ENCODE measurements around the gene AGPAT4.

AGPAT4 gene

DNA sequence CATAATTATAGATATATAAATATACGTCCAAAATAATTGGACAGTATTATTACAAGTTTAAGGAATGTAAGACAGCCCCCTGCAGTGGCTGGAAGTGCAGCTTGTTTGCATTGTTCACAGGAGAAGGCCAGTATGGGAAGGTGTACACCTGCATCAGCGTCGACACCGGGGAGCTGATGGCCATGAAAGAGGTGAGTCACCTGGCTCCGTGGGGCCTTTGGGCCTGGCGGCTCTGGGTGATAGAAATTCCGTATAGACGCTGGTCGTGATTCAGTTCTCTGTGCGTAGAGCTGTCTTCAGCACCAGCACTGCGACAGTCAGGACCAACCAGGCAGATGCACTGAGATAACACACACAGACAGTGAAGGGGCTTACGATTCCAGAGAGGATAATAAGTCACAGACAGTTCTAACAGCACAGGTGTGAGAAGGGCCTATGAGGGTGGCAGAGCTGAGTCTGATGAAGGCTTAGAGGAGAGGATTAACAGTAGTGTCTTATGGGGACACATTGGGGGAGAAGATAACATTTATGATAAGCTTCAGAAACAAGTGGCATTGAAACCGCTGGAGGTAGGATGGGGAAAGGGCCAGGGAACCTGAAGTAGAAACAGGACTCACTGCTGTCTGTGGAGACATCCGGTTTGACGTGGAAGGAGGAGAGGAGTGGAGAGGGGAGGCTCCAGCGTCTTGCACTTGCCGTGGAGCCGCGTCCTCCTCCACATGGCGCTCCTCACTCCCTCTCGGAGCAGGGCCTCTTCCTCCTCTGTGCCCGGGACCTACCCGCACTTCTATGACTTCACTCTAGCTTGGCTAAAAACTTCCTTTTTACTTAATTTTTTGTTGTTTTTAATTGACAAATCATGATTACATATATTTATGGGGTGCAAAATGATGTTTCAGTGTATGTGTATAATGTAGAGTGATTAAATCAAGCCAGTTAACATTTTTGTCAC, 165.8 kb downstream of the AGPAT4 start:
- DNase-seq: no peak

DNA sequence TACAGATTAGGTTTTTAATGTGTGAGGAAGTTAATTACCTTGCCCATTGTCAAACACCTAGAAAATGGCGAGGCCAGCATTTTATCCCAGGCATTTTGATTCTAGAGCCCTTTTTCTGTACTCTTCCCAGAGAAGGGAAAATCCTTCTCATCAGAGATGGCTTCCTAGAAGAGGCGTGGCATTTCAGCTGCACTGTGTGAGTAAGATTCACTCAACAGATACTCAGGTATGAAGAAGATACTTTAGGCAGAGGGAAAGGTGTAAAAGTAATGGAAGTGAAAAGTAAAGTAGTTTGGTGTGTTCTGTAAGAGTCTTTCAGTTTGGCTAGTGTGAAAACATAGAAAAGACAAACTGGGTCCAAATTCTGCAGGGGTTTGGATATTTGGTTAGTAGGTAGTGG, 168.5 kb downstream of the AGPAT4 start:
- DNase-seq: no peak

DNA sequence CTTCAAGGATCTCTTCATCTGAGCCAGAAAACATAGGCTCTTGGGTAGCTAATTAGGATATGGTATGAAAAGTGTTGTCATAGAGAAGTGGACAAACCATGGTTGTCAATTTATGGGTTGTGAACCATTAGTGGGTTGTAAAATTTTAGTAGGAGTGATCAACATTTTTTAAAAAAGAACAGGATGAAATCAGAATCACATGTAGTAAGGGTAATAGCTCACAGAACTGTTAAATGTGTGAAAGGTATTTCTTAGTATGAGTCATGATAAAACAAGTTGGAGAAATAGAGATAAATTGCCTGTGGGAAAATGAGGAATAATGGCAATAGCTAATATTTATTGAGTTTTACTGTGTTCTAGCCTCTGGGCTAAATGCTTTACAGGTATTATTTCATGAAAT, 168.9 kb downstream of the AGPAT4 start:
- DNase-seq: no peak

DNA sequence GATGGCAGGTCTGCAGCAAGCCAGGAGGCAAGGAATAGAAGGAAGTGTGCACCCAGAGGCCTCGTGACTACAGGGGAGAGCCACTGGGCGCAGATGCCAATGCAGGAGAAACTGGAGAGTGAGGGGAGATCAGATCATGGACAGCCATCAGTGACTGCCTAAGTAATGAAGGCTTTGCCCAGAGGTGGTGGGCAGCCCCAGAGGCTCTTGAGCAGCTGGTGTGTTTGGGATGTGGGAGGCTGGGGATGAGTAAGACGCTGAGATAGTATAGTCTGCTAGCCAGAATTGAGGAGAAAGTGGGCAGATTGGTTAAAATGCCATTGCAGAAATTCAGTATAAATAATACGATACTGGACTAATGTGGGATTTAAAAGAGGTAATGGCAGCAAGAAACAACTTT, 170.4 kb downstream of the AGPAT4 start:
- DNase-seq: no peak

DNA sequence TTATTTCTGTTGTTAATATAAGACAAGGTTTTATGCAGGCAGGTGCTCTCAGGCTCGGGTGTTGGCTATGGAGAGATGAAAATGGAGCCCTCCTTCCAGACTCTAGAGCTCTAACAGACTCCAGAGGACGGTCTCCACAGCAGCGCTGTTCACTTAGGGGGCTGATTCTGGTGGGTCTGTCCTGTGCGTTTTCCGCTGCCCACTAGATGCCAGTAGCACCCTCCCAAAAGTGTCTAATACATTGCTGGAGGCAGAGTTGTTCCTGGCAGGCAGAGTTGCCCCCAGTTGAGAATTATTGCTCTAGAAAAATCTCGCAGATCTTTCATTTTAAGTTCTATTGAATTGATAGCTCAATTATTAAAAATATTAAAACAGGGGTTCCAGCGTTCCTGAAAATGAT, 172.3 kb downstream of the AGPAT4 start:
- no peak for DNase-seq

DNA sequence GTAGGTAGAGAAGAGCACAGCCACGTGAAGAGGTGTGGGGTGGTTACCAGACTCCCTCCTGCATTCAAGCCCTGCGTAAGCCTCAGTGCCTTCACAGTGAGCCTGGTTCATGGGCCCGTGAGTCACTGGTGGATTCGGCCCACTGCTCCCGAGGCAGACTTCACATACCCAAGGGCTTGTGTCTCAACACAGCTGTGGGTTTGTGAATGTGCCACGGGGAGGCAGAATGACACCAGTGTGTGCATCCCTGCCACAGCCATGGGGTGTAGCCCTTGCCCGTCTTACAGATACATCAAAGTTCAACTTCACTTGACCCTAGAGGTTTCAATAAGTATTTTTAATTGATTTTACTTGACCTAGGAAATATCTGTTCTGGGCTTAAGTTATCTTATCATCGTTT, 173.8 kb downstream of the AGPAT4 start:
- no peak for DNase-seq

DNA sequence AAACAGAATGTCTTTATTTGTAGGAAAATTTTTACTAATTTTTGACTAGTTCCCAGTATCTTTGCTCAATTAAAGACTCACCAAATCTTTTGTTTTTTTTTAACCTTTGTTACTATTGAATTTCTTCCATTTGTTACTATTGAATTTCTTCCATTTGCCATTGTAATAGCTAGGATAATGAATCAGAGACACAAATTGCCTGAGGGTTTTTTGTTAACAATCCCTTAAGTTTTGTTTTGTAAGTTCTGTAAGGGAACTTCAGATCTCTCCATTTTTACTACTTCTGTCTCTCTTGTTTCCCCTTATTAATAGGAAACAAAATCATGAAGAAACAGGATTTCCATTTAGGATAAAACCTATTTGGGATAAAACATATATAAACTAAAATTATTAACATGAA, 177.9 kb downstream of the AGPAT4 start:
- DNase-seq: no peak

DNA sequence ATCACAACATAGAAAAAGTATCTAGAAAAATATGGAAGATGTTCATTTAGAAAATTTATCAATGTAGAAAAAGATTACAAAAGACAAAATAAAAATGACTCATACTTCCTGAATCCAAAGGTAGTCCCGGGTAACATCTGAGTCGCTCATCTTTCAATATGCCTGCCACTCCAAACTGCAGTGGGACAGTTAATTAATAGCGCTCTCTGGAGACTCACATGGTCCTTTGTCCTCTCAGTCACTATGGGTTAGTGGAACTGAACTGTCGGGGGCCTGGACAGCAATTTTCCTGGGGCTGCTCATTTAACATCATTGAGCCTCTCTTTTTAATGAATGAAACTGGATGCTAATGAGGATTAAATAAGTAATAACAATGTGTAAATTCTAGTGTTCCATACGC, 178.9 kb downstream of the AGPAT4 start:
- no peak for DNase-seq

DNA sequence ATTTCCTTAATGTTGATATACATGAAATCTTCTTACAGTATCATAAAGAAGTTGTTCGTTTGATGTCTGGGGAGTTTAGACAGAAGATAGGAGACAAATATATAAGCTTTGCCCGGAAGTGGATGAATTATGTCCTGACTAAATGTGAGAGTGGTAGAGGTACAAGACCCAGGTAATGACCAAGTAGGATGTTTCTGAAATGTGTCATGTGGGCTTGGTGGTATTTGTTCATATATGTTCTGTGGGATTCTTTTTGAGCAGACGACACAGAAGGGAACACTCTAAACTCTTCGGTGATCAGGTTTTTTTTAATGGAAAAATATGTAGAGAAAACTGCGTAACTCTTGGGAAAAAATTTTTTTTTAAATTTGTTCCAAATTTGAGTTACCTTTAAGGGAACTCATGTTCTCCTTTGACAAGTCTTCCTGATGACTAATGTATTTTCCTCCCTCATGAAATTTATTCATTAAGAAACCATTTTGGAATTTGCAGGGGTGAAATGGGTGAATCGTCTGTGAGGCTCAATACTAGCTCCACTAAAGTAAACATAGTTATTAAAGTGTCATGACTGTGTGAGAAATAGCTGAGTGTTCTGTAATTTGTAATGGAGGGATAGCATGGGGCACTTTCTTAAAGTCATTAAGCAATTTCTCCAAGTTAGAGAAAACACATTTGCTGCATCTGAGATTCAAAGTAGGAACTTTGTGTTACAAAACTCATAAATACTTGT, 181.7 kb downstream of the AGPAT4 start:
- DNase-seq: no peak

DNA sequence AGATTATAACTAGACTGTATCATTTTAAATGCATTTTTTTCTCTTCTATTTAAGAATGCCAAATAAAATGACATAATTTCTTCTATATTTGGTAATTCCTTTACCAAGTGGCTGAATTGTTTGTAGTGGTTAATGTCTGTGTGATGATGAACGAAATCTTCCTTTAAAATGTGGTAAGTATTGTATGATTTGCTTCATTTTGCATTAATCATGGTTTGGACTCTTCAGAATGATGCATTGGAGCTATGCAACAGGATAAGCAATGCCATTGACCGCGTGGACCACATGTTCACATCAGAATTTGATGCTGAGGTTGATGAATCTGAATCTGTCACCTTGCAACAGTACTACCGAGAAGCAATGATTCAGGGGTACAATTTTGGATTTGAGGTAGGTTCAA, 182.7 kb downstream of the AGPAT4 start:
- no peak for DNase-seq

DNA sequence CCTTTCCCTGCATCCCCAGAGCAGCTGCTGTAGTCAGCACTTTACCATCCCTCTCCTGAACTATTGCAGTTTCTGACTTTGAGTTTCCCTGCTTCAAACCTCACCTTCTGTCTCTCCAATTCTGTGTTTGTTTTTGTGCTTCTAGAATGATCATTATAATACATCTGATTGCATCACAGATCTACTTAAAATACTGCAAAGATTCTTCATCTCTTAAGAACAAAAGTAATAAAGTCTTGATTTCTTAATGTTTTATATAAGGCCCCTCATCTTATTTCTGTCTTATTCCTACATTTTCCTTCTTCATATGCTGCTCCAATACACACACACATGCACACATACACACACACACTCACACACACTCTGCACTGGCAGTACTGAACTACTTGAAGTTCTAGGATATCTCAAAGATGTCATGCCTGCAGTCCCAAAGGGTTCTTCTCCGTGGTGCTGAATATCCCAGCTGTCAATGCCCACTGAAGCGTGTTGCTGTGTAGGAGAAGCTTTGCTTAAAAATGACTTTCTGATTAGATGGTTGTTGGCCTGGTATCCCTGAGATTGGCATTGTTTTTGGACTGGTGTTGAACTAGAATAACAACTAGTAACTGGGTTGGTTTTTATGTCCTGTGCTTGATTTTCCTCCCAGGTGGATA, 185.1 kb downstream of the AGPAT4 start:
- DNase-seq: no peak

DNA sequence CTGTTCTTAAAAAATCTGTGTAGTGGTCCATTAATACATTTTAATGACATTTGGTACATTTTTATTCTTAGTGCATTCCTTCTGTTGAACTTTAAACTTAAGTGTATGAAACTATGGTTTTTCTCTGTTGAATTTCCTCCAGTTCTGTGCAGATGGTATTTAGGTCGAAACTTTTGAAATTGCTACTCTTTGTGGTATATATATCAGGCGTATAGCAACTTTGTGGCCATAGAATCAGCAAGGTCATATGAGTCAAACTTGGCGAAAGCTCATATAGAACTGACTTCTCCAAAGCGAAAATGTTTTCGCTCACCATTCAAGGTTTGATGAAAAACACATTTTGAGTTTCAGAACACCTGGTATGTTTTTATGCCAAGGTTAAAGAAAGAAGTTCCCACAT, 188.6 kb downstream of the AGPAT4 start:
- DNase-seq: no peak

DNA sequence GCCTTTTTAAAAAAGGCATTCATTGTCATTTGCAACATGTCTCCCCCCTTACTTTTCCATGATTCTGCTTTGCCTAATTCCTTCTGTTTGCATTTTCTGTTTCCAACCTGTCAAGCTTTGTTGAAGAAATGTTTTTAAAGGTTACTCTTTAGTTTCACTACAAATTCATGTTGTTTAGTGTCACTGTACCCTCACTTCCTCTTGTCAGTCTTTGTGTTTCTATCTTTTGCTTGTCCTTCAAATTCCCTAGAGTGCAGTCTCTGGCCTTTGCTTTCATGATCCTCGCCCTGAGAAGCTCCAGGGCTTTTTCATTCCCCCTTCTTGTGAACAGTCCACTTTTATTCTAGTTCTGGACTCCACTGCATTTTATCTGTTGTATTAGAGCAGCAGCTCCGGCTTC, 191.6 kb downstream of the AGPAT4 start:
- DNase-seq: no peak

DNA sequence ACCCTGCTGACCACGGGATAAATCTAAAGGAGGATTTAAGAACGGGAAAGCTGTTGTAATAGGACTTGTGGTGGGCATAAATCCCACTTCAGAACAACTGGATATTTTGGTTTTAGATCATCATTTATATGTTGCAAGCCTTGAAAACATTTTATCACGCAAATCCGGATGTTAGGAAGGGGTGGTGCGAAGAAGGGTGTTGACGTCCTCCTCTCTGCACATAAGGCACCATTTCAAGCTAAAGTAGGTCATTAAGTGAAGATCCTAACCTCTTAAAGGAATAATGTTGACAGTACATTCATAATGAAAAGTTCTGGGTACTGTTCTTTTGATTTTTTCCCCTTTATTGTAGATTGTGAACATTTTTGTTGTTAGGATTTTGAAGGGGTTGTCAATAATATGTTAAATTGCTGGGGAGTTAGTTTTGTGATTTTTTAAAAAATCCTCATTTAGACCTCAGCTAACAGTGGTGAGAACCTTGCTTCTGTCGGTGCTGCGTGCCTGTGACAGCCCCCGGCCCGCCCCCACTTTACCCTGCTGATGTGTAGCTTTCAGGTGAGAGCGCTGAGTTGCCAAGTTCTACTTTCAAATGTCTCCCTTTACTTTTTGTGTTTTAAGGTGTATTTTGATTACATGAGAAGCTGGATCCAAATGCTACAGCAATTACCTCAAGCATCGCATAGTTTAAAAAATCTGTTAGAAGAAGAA, 193.4 kb downstream of the AGPAT4 start:
- DNase-seq: peak; percentile 12
